ENCODE data around the gene TXNRD1.

DNA sequence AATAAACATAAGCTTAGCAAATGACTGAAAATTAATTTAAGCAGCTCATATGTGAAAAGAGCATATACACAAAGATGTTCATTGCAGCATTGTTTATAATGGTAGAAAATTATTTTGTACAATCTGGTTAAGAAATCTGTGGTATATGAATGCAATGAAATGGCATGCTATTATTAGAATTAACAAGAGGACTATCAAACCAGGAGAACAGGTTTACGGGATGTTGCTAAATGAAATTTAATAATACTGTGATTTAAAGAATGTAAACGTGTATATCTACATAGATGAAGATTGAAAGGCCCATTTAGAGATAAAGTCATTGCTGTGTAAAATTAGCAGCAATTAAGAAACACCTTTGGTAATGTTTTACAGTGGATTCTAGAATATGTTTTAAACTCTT, 158.5 kb downstream of the TXNRD1 start:
- TF ChIP-seq TAF1 (IDR thresholded peaks at IDR 0.05; ENCODE audit: borderline replicate concordance, insufficient read depth, low read length) (no peak), SIN3A (IDR thresholded peaks at IDR 0.05; ENCODE audit: borderline replicate concordance, insufficient read depth, low read length) (no peak)

All from PFSK-1 (cell line).